ENCODE measurements around the gene PCDHGA2. TPM values are rescaled to one million over a fixed set of nuclear protein-coding genes. Genes with fewer than 3 reads are reported as not detected.
"Not testable (repeated sequence)": the region's sequence is repeated elsewhere in the genome, so short reads cannot be mapped to it uniquely, and the experiment has no call there.

The PCDHGA2 gene
- total and polyA plus RNA-seq, 11 donors, result 2.7 to 15.1 (median 10.5) TPM

GRCh38 chr5:141345327-141345726 lies 6.8 kb downstream of the PCDHGA2 start:
- Histone ChIP-seq H3K27me3 (peaks cover 0 to 18% (median 0%) of the 10 kb centered on the region in 9 donors), H3K27ac (peak overlapping the region in 2 of 12 donors; percentile 81 to 82), H3K9me3 (peaks cover 0 to 97% (median 33%) of the 10 kb centered on the region in 12 donors), H3K4me3 (peak overlapping the region in 7 of 12 donors; percentile 32 to 64 (median 54)), H3K4me1 (peaks cover 0 to 11% (median 0%) of the 10 kb centered on the region in 12 donors), H3K36me3 (peaks cover 0 to 7% (median 0%) of the 10 kb centered on the region in 9 donors)
- ATAC-seq (no peak), DNase-seq (peak in 1 of 5 donors; percentile 43)
- intact Hi-C loops (cut with DNase I), result loop anchor here in 1 of 10 donors (10.0 kb wide), 1 partner anchor 59 kb away; the partner anchor contains the start of genes PCDHGA9 and PCDHGB6
- TF ChIP-seq POLR2A (IDR thresholded peaks at IDR 0.05), result no peak
- TF ChIP-seq, protein P1, sequence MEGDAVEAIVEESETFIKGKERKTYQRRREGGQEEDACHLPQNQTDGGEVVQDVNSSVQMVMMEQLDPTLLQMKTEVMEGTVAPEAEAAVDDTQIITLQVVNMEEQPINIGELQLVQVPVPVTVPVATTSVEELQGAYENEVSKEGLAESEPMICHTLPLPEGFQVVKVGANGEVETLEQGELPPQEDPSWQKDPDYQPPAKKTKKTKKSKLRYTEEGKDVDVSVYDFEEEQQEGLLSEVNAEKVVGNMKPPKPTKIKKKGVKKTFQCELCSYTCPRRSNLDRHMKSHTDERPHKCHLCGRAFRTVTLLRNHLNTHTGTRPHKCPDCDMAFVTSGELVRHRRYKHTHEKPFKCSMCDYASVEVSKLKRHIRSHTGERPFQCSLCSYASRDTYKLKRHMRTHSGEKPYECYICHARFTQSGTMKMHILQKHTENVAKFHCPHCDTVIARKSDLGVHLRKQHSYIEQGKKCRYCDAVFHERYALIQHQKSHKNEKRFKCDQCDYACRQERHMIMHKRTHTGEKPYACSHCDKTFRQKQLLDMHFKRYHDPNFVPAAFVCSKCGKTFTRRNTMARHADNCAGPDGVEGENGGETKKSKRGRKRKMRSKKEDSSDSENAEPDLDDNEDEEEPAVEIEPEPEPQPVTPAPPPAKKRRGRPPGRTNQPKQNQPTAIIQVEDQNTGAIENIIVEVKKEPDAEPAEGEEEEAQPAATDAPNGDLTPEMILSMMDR (IDR thresholded peaks at IDR 0.05), result peak in 4 of 12 donors; percentile 7 to 29 (median 16)
- WGBS, 4 donors, result 28 to 36% (median 34%) methylated on average over 13 to 20 of the region's 20 CpGs

GRCh38 chr5:141346017-141346416 lies 7.5 kb downstream of the PCDHGA2 start:
- H3K4me1 ChIP-seq, result peaks cover 0 to 15% (median 0%) of the 10 kb centered on the region in 12 donors
- not testable (repeated sequence) for DNase-seq, ATAC-seq
- intact Hi-C loops (cut with DNase I), result loop anchor here in 1 of 10 donors (10.0 kb wide), 1 partner anchor 59 kb away; the partner anchor contains the start of genes PCDHGA9 and PCDHGB6
- peaks cover 0 to 22% (median 0%) of the 10 kb centered on the region in 9 donors for H3K27me3 ChIP-seq
- peaks cover 0 to 11% (median 0%) of the 10 kb centered on the region in 9 donors for H3K36me3 ChIP-seq
- WGBS, 4 donors, result 34 to 52% (median 42%) methylated on average over 7 to 28 of the region's 35 CpGs
- H3K27ac ChIP-seq, result peak overlapping the region in 1 of 12 donors; percentile 22
- H3K4me3 ChIP-seq, result peak overlapping the region in 7 of 12 donors; percentile 4 to 54 (median 24)
- H3K9me3 ChIP-seq, result peaks cover 0 to 97% (median 35%) of the 10 kb centered on the region in 12 donors

- intact Hi-C loops (cut with DNase I), result loop anchor here in 2 of 10 donors (10.0 kb wide), 2 partner anchors 55 to 175 kb away; partner anchors contain the start of genes PCDHGA9 (in 1 of the 2) and PCDHGB6 (in 1 of the 2)
- WGBS, 4 donors, result 20 to 36% (median 27%) methylated on average over 29 of the region's 29 CpGs
- ATAC-seq, result peak; percentile 71 to 83 (median 80)
- peaks cover 0 to 16% (median 0%) of the 10 kb centered on the region in 9 donors for H3K36me3 ChIP-seq
- H3K9me3 ChIP-seq, result peaks cover 0 to 94% (median 36%) of the 10 kb centered on the region in 12 donors
- TF ChIP-seq, protein P1 (IDR thresholded peaks at IDR 0.05), result peak; percentile 31 to 70 (median 49)
- no peak for TF ChIP-seq POLR2A (IDR thresholded peaks at IDR 0.05)
- peak within 1 kb of the TSS in 9 of 12 donors; percentile 17 to 39 (median 31) for H3K4me3 ChIP-seq
- peaks cover 0 to 19% (median 2%) of the 10 kb centered on the region in 12 donors for H3K4me1 ChIP-seq
- peaks cover 0 to 21% (median 0%) of the 10 kb centered on the region in 9 donors for H3K27me3 ChIP-seq
- DNase-seq, result peak in 3 of 5 donors; percentile 52 to 71 (median 70)
- peak within 1 kb of the TSS in 2 of 12 donors; percentile 30 to 41 for H3K27ac ChIP-seq
These were observed 11.5 kb downstream of the PCDHGA2 start, which contains the start of gene PCDHGB1 for GRCh38 chr5:141349917-141350619. Gene PCDHGB1, plus strand, starts transcription at chr5:141350099. Its CDS starts 162 bp downstream, at chr5:141350261.

DNA sequence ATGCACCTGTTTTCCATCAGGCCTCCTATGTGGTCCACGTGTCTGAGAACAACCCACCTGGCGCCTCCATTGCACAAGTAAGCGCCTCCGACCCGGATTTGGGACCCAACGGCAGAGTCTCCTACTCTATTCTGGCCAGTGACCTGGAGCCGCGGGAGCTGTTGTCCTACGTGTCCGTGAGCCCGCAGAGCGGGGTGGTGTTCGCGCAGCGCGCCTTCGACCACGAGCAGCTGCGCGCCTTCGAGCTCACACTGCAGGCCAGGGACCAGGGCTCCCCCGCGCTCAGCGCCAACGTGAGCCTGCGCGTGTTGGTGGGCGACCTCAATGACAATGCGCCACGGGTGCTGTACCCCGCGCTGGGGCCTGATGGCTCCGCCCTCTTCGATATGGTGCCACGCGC lies 13.0 kb downstream of the PCDHGA2 start:
- H3K27me3 ChIP-seq, result peaks cover 0 to 21% (median 0%) of the 10 kb centered on the region in 9 donors
- no peak overlapping the region for H3K4me3 ChIP-seq
- H3K36me3 ChIP-seq, result peaks cover 0 to 24% (median 0%) of the 10 kb centered on the region in 9 donors
- DNase-seq, result no peak
- no peak overlapping the region for H3K27ac ChIP-seq
- no peak for ATAC-seq
- TF ChIP-seq, protein P1 (IDR thresholded peaks at IDR 0.05), result no peak
- TF ChIP-seq POLR2A (IDR thresholded peaks at IDR 0.05), result no peak
- H3K9me3 ChIP-seq, result peaks cover 0 to 97% (median 45%) of the 10 kb centered on the region in 12 donors
- intact Hi-C loops (cut with DNase I), result loop anchor here in 1 of 10 donors (10.0 kb wide), 1 partner anchor 173 kb away; no protein-coding TSS in a partner anchor
- H3K4me1 ChIP-seq, result peaks cover 0 to 22% (median 2%) of the 10 kb centered on the region in 12 donors
- 34 to 61% (median 49%) methylated on average over 11 to 35 of the region's 36 CpGs for WGBS, 4 donors

Data from heart left ventricle (tissue), 16 donors.